Upper lobe of left lung (tissue), 6 donors: ENCODE measurements around the gene ZBED1. TPM values are rescaled to one million over a fixed set of nuclear protein-coding genes. Genes with fewer than 3 reads are reported as not detected.
"Not testable (repeated sequence)": the region's sequence is repeated elsewhere in the genome, so short reads cannot be mapped to it uniquely, and the experiment has no call there.

ENCODE experiments used
- ATAC-seq, 2 donors: fragments of 200-7000 bp; cut with Tn5 transposase; one replicate each; pipeline ENCODE4 v1.9.1; 2022; ENCODE audit warnings: mild to moderate bottlenecking in 2 of 2, moderate library complexity in 2 of 2; ENCODE audit not compliant: low FRiP score in 2 of 2
- DNase-seq, 2 donors: peaks; one replicate each; pipeline ENCODE4 v3.0.0-alpha.2; 2019 to 2020
- H3K27ac ChIP-seq, 4 donors: fragments of 200-600 bp; sonication (generic); one replicate each; pipeline ENCODE4 v1.5.1; 2016 to 2019
- H3K27me3 ChIP-seq, 4 donors: fragments of 200-600 bp; sonication (generic); one replicate each; pipeline ENCODE4 v1.5.1; 2017 to 2019
- H3K36me3 ChIP-seq, 4 donors: fragments of 200-600 bp; sonication (generic); one replicate each; pipeline ENCODE4 v1.5.1; 2016 to 2019
- H3K4me1 ChIP-seq, 4 donors: fragments of 200-600 bp; sonication (generic); one replicate each; pipeline ENCODE4 v1.5.1; 2018 to 2019
- H3K4me3 ChIP-seq, 4 donors: fragments of 200-600 bp; sonication (generic); one replicate each; pipeline ENCODE4 v1.5.1; 2017 to 2019; ENCODE audit warnings: mild to moderate bottlenecking in 2 of 4, moderate library complexity in 1 of 4
- H3K9me3 ChIP-seq, 4 donors: fragments of 200-600 bp; sonication (generic); one replicate each; pipeline ENCODE4 v1.5.1; 2018 to 2019
- EP300 ChIP-seq, 4 donors: sonication (generic); formaldehyde crosslinking; IDR thresholded peaks; one replicate each; pipeline ENCODE4 v1.5.1; 2017; ENCODE audit warnings: antibody characterized with exemption in 4 of 4, control low read depth in 2 of 4
- POLR2A ChIP-seq, 4 donors: fragments of 450-650 bp; IDR thresholded peaks; one replicate each; pipeline ENCODE4 v1.5.1; 2016 to 2017; ENCODE audit warnings: antibody characterized with exemption in 4 of 4, mild to moderate bottlenecking in 2 of 4
- POLR2AphosphoS5 ChIP-seq, 2 donors: sonication (generic); formaldehyde crosslinking; IDR thresholded peaks; one replicate each; pipeline ENCODE4 v1.5.1; 2017; ENCODE audit warnings: antibody characterized with exemption in 2 of 2
- WGBS, 2 donors: methylation state at CpG; one replicate each; pipeline ENCODE4 v1.1.5; 2017 to 2018; 5-methylcytosine and 5-hydroxymethylcytosine counted together
- total RNA-seq, 6 donors: library from RNA; depleted of rRNA in 4 of 6; stranded (reverse); fragments of >200 nt in 4 of 6; gene quantifications; one replicate each; pipeline versions ENCODE4 v1.1.0 to v1.2.1, GENCODE V29; 2016 to 2021
- TF ChIP-seq, protein P1 (sequence below), 6 experiments: fragments of 450-650 bp in 4 of 6; fragments of 200-600 bp in 2 of 6; sonication (generic) in 2 of 6; IDR thresholded peaks; one replicate each; pipeline ENCODE4 v1.5.1; 2016 to 2019; ENCODE audit warnings: antibody characterized with exemption in 6 of 6
- donor health status: DM: no; HTN: no; CAD: no; lungs with moderate emphysema.
- donor health status: DM: no; HTN: yes; CAD: no; lungs with severe emphysema.

ZBED1 gene
- total RNA-seq, 6 donors from 2014 or later = 33.2 to 48.7 (median 41.6) TPM

DNA sequence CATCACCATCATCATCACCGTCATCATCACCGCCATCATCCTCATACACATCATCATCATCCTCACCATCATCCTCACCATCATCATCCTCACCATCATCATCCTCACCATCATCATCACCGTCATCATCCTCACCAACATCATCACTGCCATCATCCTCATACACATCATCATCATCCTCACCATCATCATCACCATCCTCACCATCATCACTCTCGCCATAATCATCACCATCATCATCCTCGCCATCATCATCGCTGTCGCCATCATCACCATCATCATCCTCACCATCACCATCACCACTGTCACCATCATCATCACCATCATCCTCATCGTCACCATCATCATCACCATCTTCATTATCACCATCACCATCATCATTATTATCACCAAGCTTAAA is 19.8 kb upstream of the ZBED1 start:
- no peak overlapping the region for H3K27ac ChIP-seq
- ATAC-seq = no peak
- DNase-seq = no peak
- 94 to 97% methylated on average over 8 of the region's 8 CpGs for WGBS, 2 donors
- no peaks in the 10 kb centered on the region for H3K36me3 ChIP-seq
- TF ChIP-seq POLR2A (IDR thresholded peaks at IDR 0.05) = no peak
- TF ChIP-seq POLR2AphosphoS5 (IDR thresholded peaks at IDR 0.05) = no peak
- TF ChIP-seq EP300 (IDR thresholded peaks at IDR 0.05) = no peak
- TF ChIP-seq, protein P1, sequence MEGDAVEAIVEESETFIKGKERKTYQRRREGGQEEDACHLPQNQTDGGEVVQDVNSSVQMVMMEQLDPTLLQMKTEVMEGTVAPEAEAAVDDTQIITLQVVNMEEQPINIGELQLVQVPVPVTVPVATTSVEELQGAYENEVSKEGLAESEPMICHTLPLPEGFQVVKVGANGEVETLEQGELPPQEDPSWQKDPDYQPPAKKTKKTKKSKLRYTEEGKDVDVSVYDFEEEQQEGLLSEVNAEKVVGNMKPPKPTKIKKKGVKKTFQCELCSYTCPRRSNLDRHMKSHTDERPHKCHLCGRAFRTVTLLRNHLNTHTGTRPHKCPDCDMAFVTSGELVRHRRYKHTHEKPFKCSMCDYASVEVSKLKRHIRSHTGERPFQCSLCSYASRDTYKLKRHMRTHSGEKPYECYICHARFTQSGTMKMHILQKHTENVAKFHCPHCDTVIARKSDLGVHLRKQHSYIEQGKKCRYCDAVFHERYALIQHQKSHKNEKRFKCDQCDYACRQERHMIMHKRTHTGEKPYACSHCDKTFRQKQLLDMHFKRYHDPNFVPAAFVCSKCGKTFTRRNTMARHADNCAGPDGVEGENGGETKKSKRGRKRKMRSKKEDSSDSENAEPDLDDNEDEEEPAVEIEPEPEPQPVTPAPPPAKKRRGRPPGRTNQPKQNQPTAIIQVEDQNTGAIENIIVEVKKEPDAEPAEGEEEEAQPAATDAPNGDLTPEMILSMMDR (IDR thresholded peaks at IDR 0.05) = no peak
- no peaks in the 10 kb centered on the region for H3K4me1 ChIP-seq
- H3K27me3 ChIP-seq = no peaks in the 10 kb centered on the region
- no peaks in the 10 kb centered on the region for H3K9me3 ChIP-seq
- H3K4me3 ChIP-seq = no peak overlapping the region

DNA sequence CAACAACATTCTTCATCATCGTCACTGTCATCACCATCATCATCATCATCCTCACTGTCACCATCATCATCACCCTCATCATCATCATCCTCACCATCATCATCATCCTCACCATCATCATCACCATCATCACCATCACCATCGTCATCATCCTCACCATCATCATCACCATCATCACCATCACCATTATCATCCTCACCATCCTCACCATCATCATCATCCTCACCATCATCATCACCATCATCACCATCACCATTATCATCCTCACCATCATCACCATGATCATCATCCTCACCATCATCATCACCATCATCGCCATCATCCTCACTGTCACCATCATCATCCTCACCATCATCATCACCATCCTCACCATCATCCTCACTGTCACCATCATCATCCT is 18.9 kb upstream of the ZBED1 start:
- H3K27ac ChIP-seq, ATAC-seq, H3K9me3 ChIP-seq, H3K4me1 ChIP-seq, H3K27me3 ChIP-seq, H3K36me3 ChIP-seq, H3K4me3 ChIP-seq, DNase-seq: not testable (repeated sequence)
- 78 to 96% methylated on average over 3 of the region's 3 CpGs for WGBS, 2 donors

DNA sequence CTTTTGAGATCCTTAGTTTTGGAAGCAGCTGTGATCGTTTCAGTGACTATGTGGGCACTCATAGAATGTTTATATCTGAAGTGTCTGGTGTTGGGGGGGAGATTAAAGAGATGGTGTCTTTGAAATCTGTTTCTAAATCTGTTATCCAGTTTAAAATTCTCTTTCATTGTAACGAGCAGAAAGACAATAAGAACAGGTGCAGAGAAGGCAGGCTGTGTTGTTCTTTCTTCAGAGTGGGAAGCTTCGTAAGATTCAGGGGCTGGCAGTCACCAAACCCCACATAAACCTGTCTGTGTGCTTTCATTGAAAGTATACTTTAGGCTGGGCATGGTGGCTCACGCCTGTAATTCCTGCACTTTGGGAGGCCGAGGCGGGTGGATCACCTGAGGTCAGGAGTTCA is 16.3 kb upstream of the ZBED1 start:
- Histone ChIP-seq H3K27ac (no peak overlapping the region), H3K9me3 (no peaks in the 10 kb centered on the region), H3K4me3 (no peak overlapping the region), H3K36me3 (no peaks in the 10 kb centered on the region), H3K4me1 (no peaks in the 10 kb centered on the region), H3K27me3 (no peaks in the 10 kb centered on the region)
- DNase-seq (no peak), ATAC-seq (no peak)
- TF ChIP-seq POLR2AphosphoS5 (IDR thresholded peaks at IDR 0.05) = no peak
- TF ChIP-seq POLR2A (IDR thresholded peaks at IDR 0.05) = no peak
- TF ChIP-seq, protein P1 (IDR thresholded peaks at IDR 0.05) = no peak
- WGBS, 2 donors = 54 to 70% methylated on average over 4 to 6 of the region's 6 CpGs

DNA sequence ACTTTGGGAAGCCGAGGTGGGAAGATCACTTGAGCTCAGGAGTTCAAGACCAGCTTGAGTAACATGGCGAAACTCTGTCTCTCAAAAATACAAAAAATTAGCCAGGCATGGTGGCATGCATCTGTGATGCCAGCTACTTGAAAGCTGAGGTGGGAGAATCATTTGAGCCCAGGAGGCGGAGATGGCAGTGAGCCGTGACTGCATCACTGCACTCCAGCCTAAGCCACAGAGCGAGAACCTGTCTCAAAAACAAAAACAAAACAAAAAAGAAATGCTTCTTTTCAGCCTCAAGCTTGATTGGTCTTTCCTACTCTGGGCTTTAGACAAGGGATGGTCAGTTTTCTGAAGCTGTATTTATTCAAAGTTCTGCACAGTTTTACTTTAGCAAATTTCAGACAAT is 15.8 kb upstream of the ZBED1 start:
- Histone ChIP-seq H3K4me1 (no peaks in the 10 kb centered on the region), H3K36me3 (no peaks in the 10 kb centered on the region), H3K9me3 (no peaks in the 10 kb centered on the region), H3K27ac (no peak overlapping the region), H3K4me3 (no peak overlapping the region), H3K27me3 (no peaks in the 10 kb centered on the region)
- DNase-seq = no peak
- no peak for ATAC-seq
- WGBS, 2 donors = 76 to 89% methylated on average over 5 of the region's 5 CpGs
- TF ChIP-seq POLR2A (IDR thresholded peaks at IDR 0.05) (no peak), EP300 (IDR thresholded peaks at IDR 0.05) (no peak), POLR2AphosphoS5 (IDR thresholded peaks at IDR 0.05) (no peak)
- TF ChIP-seq, protein P1 (IDR thresholded peaks at IDR 0.05) = no peak

DNA sequence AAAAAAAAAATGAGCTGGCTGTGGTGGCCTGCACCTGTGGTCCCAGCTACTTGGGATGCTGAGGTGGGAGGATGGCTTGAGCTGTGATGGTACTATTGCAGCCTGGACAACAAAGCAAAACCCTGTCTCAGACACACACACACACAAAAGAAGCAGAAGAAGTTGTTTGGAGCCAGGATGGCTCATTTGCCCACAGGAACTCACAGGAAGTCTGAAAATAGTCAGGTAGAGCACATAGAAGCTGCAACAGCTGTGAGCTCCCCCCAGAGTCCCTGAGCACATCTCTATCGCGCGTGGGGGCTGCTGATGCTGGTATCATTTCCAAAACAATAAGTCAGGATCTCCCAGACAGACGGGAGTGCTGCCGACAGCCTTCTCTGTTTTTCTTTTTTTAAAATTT is 13.4 kb upstream of the ZBED1 start:
- Histone ChIP-seq H3K27me3 (no peaks in the 10 kb centered on the region), H3K36me3 (no peaks in the 10 kb centered on the region), H3K4me1 (no peaks in the 10 kb centered on the region), H3K27ac (no peak overlapping the region), H3K9me3 (no peaks in the 10 kb centered on the region), H3K4me3 (no peak overlapping the region)
- TF ChIP-seq, protein P1 (IDR thresholded peaks at IDR 0.05) = no peak
- TF ChIP-seq POLR2A (IDR thresholded peaks at IDR 0.05) (no peak), EP300 (IDR thresholded peaks at IDR 0.05) (no peak), POLR2AphosphoS5 (IDR thresholded peaks at IDR 0.05) (no peak)
- ATAC-seq = no peak
- 68% methylated on average over 5 of the region's 5 CpGs for WGBS, 2 donors
- no peak for DNase-seq
